Activated CD8-positive, alpha-beta memory T cell treated with anti-CD3 and anti-CD28 coated beads, Interleukin-2, amount 50 U/mL, for 1 hour (primary cell): Measurements from ENCODE around the gene SERPINE2.

Experiments
- DNase-seq: peaks from one replicate; pipeline ENCODE4 v3.0.0-alpha.2; 2020; ENCODE audit errors: extremely low read depth

SERPINE2 gene

GRCh38 chr2:223976635-223977226 is 62.4 kb downstream of the SERPINE2 start:
- DNase-seq: no peak

- no peak for DNase-seq
These were observed 65.5 kb downstream of the SERPINE2 start for GRCh38 chr2:223973606-223974005.

GRCh38 chr2:223972656-223973102 is 66.4 kb downstream of the SERPINE2 start:
- DNase-seq: no peak

- DNase-seq: no peak
These were observed 67.4 kb downstream of the SERPINE2 start for GRCh38 chr2:223971731-223972130.

- DNase-seq: no peak
These were observed 68.5 kb downstream of the SERPINE2 start for GRCh38 chr2:223970343-223971128.

GRCh38 chr2:223969856-223970255 is 69.2 kb downstream of the SERPINE2 start:
- no peak for DNase-seq

GRCh38 chr2:223969315-223969714 is 69.8 kb downstream of the SERPINE2 start:
- DNase-seq: no peak

- no peak for DNase-seq
These were observed 71.1 kb downstream of the SERPINE2 start for GRCh38 chr2:223967981-223968380.

- DNase-seq: no peak
These were observed 79.4 kb downstream of the SERPINE2 start for GRCh38 chr2:223959688-223960087.

- DNase-seq: peak; percentile 79
These were observed 81.8 kb downstream of the SERPINE2 start, which contains the start of gene MRPL44 for GRCh38 chr2:223957092-223957851. Gene MRPL44 (plus strand): TSS chr2:223957463. CDS start chr2:223957473, 10 bp downstream.

GRCh38 chr2:223956300-223956699 is 82.8 kb downstream of the SERPINE2 start:
- DNase-seq: no peak

GRCh38 chr2:223954401-223954800 is 84.7 kb downstream of the SERPINE2 start:
- DNase-seq: no peak

- no peak for DNase-seq
These were observed 86.7 kb downstream of the SERPINE2 start for GRCh38 chr2:223952280-223952968.

GRCh38 chr2:223950448-223951347 is 88.4 kb downstream of the SERPINE2 start:
- no peak for DNase-seq

GRCh38 chr2:223949241-223949840 is 89.7 kb downstream of the SERPINE2 start:
- no peak for DNase-seq

- no peak for DNase-seq
These were observed 91.3 kb downstream of the SERPINE2 start for GRCh38 chr2:223947711-223948205.

- no peak for DNase-seq
These were observed 93.3 kb downstream of the SERPINE2 start for GRCh38 chr2:223945755-223946154.

GRCh38 chr2:223944703-223945531 is 94.2 kb downstream of the SERPINE2 start, which contains the start of gene WDFY1:
Gene WDFY1 (minus strand): TSS chr2:223945335. CDS start chr2:223945284, 51 bp downstream.
- DNase-seq: no peak

GRCh38 chr2:223944166-223944702 is 94.9 kb downstream of the SERPINE2 start:
- DNase-seq: no peak
